SK-N-SH treated with all-trans-retinoic acid at 6 μM for 48 hours (cell line): Measurements from ENCODE around the gene TBKBP1.

Experiments
- ATAC-seq: fragments of 200-7000 bp; cut with Tn5 transposase; 3 replicates; pipeline ENCODE4 v1.9.1; 2020; ENCODE audit warnings: mild to moderate bottlenecking, moderate library complexity
- ARNTL ChIP-seq: fragments of 450-650 bp; formaldehyde crosslinking; IDR thresholded peaks from 2 replicates; pipeline ENCODE4 v1.5.0; 2020; ENCODE audit warnings: low read depth, mild to moderate bottlenecking, moderate library complexity, borderline replicate concordance
- BACH2 ChIP-seq: fragments of 250-450 bp; sonication (Bioruptor Pico); IDR thresholded peaks from 2 replicates; pipeline ENCODE4 v1.9.0; 2021; ENCODE audit warnings: mild to moderate bottlenecking, borderline replicate concordance
- CREB5 ChIP-seq: fragments of 250-450 bp; sonication (Bioruptor Pico); IDR thresholded peaks from 2 replicates; pipeline ENCODE4 v1.5.1; 2020; ENCODE audit warnings: low read depth, mild to moderate bottlenecking, moderate library complexity
- CSDC2 ChIP-seq: fragments of 250-450 bp; sonication (Bioruptor Pico); IDR thresholded peaks from 2 replicates; pipeline ENCODE4 v1.5.0; 2020; ENCODE audit warnings: mild to moderate bottlenecking, moderate library complexity
- CSRNP3 ChIP-seq: fragments of 250-450 bp; sonication (Bioruptor Pico); IDR thresholded peaks from 2 replicates; pipeline ENCODE4 v1.5.1; 2021; ENCODE audit warnings: mild to moderate bottlenecking, moderate library complexity
- ESRRG ChIP-seq: fragments of 250-450 bp; sonication (Bioruptor Pico); IDR thresholded peaks from 2 replicates; pipeline ENCODE4 v1.6.1; 2021; ENCODE audit warnings: mild to moderate bottlenecking
- OSR1 ChIP-seq: fragments of 250-450 bp; sonication (Bioruptor Pico); IDR thresholded peaks from 2 replicates; pipeline ENCODE4 v1.8.0; 2022; ENCODE audit warnings: moderate library complexity, mild to moderate bottlenecking, inconsistent platforms
- PATZ1 ChIP-seq: fragments of 250-450 bp; sonication (Bioruptor Pico); IDR thresholded peaks from 2 replicates; pipeline ENCODE4 v1.8.0; 2020; ENCODE audit warnings: mild to moderate bottlenecking, moderate library complexity, borderline replicate concordance
- POU6F1 ChIP-seq: fragments of 250-450 bp; sonication (Bioruptor Pico); IDR thresholded peaks from 2 replicates; pipeline ENCODE4 v1.8.0; 2021; ENCODE audit warnings: low read depth, mild to moderate bottlenecking, moderate library complexity, borderline replicate concordance
- PPARA ChIP-seq: fragments of 250-450 bp; sonication (Bioruptor Pico); IDR thresholded peaks from 2 replicates; pipeline ENCODE4 v1.5.0; 2020; ENCODE audit warnings: mild to moderate bottlenecking, borderline replicate concordance
- RARB ChIP-seq: fragments of 250-450 bp; sonication (Bioruptor Pico); IDR thresholded peaks from 2 replicates; pipeline ENCODE4 v1.8.0; 2021; ENCODE audit warnings: mild to moderate bottlenecking, moderate library complexity
- SNAI2 ChIP-seq: fragments of 250-450 bp; sonication (Bioruptor Pico); IDR thresholded peaks from 2 replicates; pipeline ENCODE4 v1.5.0; 2020; ENCODE audit warnings: mild to moderate bottlenecking, moderate library complexity
- TCF4 ChIP-seq: fragments of 250-450 bp; sonication (Bioruptor Pico); IDR thresholded peaks from 2 replicates; pipeline ENCODE4 v1.8.0; 2021; ENCODE audit warnings: mild to moderate bottlenecking, moderate library complexity, borderline replicate concordance
- TOX ChIP-seq: fragments of 250-450 bp; sonication (Bioruptor Pico); IDR thresholded peaks from 2 replicates; pipeline ENCODE4 v1.8.0; 2021; ENCODE audit warnings: mild to moderate bottlenecking, moderate library complexity, borderline replicate concordance
- TSHZ2 ChIP-seq: fragments of 250-450 bp; sonication (Bioruptor Pico); IDR thresholded peaks from 2 replicates; pipeline ENCODE4 v1.5.0; 2020; ENCODE audit warnings: mild to moderate bottlenecking, moderate library complexity
- ZC3H10 ChIP-seq: fragments of 250-450 bp; sonication (Bioruptor Pico); IDR thresholded peaks from 2 replicates; pipeline ENCODE4 v1.5.1; 2021; ENCODE audit warnings: mild to moderate bottlenecking, moderate library complexity
- ZFP30 ChIP-seq: fragments of 450-650 bp; formaldehyde crosslinking; IDR thresholded peaks from 2 replicates; pipeline ENCODE4 v1.5.0; 2022; ENCODE audit warnings: mild to moderate bottlenecking, moderate library complexity
- ZNF565 ChIP-seq: fragments of 450-650 bp; formaldehyde crosslinking; conservative IDR thresholded peaks from 2 replicates; pipeline ENCODE4 v1.5.0; 2020; ENCODE audit warnings: low read depth, mild to moderate bottlenecking, moderate library complexity
- ZNF70 ChIP-seq: fragments of 450-650 bp; formaldehyde crosslinking; IDR thresholded peaks from 2 replicates; pipeline ENCODE4 v1.5.0; 2020; ENCODE audit warnings: mild to moderate bottlenecking, moderate library complexity
- ZNF8 ChIP-seq: fragments of 450-650 bp; formaldehyde crosslinking; IDR thresholded peaks from 2 replicates; pipeline ENCODE4 v1.5.0; 2020; ENCODE audit warnings: mild to moderate bottlenecking, moderate library complexity

The TBKBP1 gene

GRCh38 chr17:47718634-47719405 lies 24.9 kb downstream of the TBKBP1 start (continued):
- TF ChIP-seq TSHZ2: no peak
- no peak for TF ChIP-seq CREB5 (CRISPR knock-in tag)
- TF ChIP-seq ARNTL (CRISPR knock-in tag): no peak
- TF ChIP-seq PATZ1: no peak
- no peak for TF ChIP-seq ZC3H10 (CRISPR knock-in tag)
- TF ChIP-seq CSDC2 (CRISPR knock-in tag): no peak

- ATAC-seq: peak; percentile 56
- TF ChIP-seq SNAI2 (CRISPR knock-in tag) (no peak), TCF4 (CRISPR knock-in tag) (no peak), POU6F1 (CRISPR knock-in tag) (no peak), PATZ1 (no peak), RARB (CRISPR knock-in tag) (no peak), ZFP30 (CRISPR knock-in tag) (no peak), BACH2 (CRISPR knock-in tag) (no peak), ZNF8 (CRISPR knock-in tag) (no peak), ESRRG (no peak), ZNF565 (CRISPR knock-in tag) (no peak), PPARA (CRISPR knock-in tag) (no peak), ARNTL (CRISPR knock-in tag) (no peak), TOX (CRISPR knock-in tag) (no peak), OSR1 (CRISPR knock-in tag) (no peak), ZNF70 (CRISPR knock-in tag) (no peak), CSRNP3 (no peak)
These were observed 25.6 kb downstream of the TBKBP1 start for GRCh38 chr17:47719411-47720152.
